SK-N-SH (cell line): ENCODE data around the gene PPIP5K1. TPM values are rescaled to one million over a fixed set of nuclear protein-coding genes. Genes with fewer than 3 reads are reported as not detected.

ENCODE experiments used
- CTCF ChIA-PET: fragments of 300-600, 350-600 bp; formaldehyde crosslinking; extraction: SDS; loops from one replicate; lab custom pipeline; 2021; lab: Yijun Ruan, JAX
- POLR2A ChIA-PET: fragments of 350-600 bp; sonication (Branson Sonifier 250); formaldehyde crosslinking; extraction: SDS; loops from one replicate; lab custom pipeline; 2020; ENCODE audit warnings: antibody characterized with exemption, inconsistent platforms; lab: Yijun Ruan, JAX
- DNase-seq: peaks from one replicate; pipeline ENCODE4 v3.0.0; 2012
- H2AFZ ChIP-seq: fragments of 200-600 bp; sonication (generic); 2 replicates; pipeline ENCODE4 v1.8.1; 2016; ENCODE audit warnings: antibody characterized with exemption, mild to moderate bottlenecking, low read depth
- H3F3A ChIP-seq: fragments of 200-600 bp; sonication (generic); replicated peaks from 2 replicates; pipeline ENCODE3; 2016; ENCODE audit warnings: antibody characterized with exemption, mild to moderate bottlenecking; ENCODE audit not compliant: insufficient read depth
- H3K27ac ChIP-seq, 2 experiments: fragments of 200-500 bp in 1 of 2; fragments of 200-600 bp in 1 of 2; sonication (Bioruptor generic) in 1 of 2; sonication (generic), shearing (Covaris generic) in 1 of 2; 2 replicates each; pipeline versions ENCODE4 v1.5.1 to v1.6.1; 2014 to 2016; ENCODE audit warnings: low read depth in 2 of 2, inconsistent platforms in 1 of 2, low read length in 1 of 2, mild to moderate bottlenecking in 1 of 2, mixed read lengths in 1 of 2
- H3K27me3 ChIP-seq: fragments of 200-600 bp; sonication (generic), shearing (Covaris generic); 2 replicates; pipeline ENCODE4 v1.6.1; 2016; ENCODE audit warnings: mixed run types; ENCODE audit not compliant: insufficient read depth
- H3K36me3 ChIP-seq, 2 experiments: fragments of 200-500 bp in 1 of 2; fragments of 200-600 bp in 1 of 2; sonication (Bioruptor generic) in 1 of 2; sonication (generic) in 1 of 2; replicated peaks in 1 of 2; 2 replicates each; pipeline versions ENCODE3 to v1.5.1; 2014 to 2016; ENCODE audit warnings: low read length in 1 of 2, mild to moderate bottlenecking in 1 of 2; ENCODE audit not compliant: insufficient read depth in 2 of 2, control insufficient read depth in 1 of 2
- H3K4me1 ChIP-seq, 2 experiments: fragments of 200-500 bp in 1 of 2; fragments of 200-600 bp in 1 of 2; sonication (Bioruptor generic) in 1 of 2; sonication (generic), shearing (Covaris generic) in 1 of 2; 2 replicates each; pipeline versions ENCODE4 v1.5.1 to v1.6.1; 2014 to 2016; ENCODE audit warnings: low read depth in 1 of 2, low read length in 1 of 2, mixed run types in 1 of 2; ENCODE audit not compliant: insufficient read depth in 2 of 2, control insufficient read depth in 1 of 2
- H3K4me2 ChIP-seq: fragments of 200-600 bp; sonication (generic), shearing (Covaris generic); 2 replicates; pipeline ENCODE4 v1.6.1; 2017; ENCODE audit warnings: mixed run types
- H3K4me3 ChIP-seq, 2 experiments: fragments of 200-500 bp in 1 of 2; fragments of 200-600 bp in 1 of 2; sonication (Bioruptor generic) in 1 of 2; sonication (generic), shearing (Covaris generic) in 1 of 2; 2 replicates each; pipeline versions ENCODE4 v1.5.1 to v1.8.1; 2014 to 2016; ENCODE audit warnings: low read depth in 2 of 2, inconsistent platforms in 1 of 2, low read length in 1 of 2, mild to moderate bottlenecking in 1 of 2, mixed read lengths in 1 of 2, moderate library complexity in 1 of 2
- H3K79me2 ChIP-seq: fragments of 200-600 bp; sonication (generic); 2 replicates; pipeline ENCODE4 v1.8.1; 2017; ENCODE audit warnings: mild to moderate bottlenecking; ENCODE audit not compliant: insufficient read depth
- H3K9ac ChIP-seq: fragments of 200-600 bp; sonication (generic); 2 replicates; pipeline ENCODE4 v1.6.1; 2017; ENCODE audit warnings: mixed run types
- H3K9me2 ChIP-seq: fragments of 200-600 bp; sonication (generic); 2 replicates; pipeline ENCODE4 v1.6.1; 2017; ENCODE audit warnings: mixed run types
- H3K9me3 ChIP-seq: fragments of 200-600 bp; sonication (generic); 2 replicates; pipeline ENCODE4 v1.6.1; 2017; ENCODE audit warnings: mixed run types, mild to moderate bottlenecking, moderate library complexity
- H4K20me1 ChIP-seq: fragments of 200-600 bp; sonication (generic); 2 replicates; pipeline ENCODE4 v1.6.1; 2017; ENCODE audit warnings: mild to moderate bottlenecking, mixed run types; ENCODE audit not compliant: insufficient read depth
- CHD2 ChIP-seq: fragments of 150-350 bp; IDR thresholded peaks from 2 replicates; pipeline ENCODE4 v1.6.1; 2018; ENCODE audit warnings: low read length; ENCODE audit not compliant: partially characterized antibody
- ELF1 ChIP-seq: IDR thresholded peaks from 2 replicates; pipeline ENCODE4 v1.4.0; 2012
- EP300 ChIP-seq, 2 experiments: IDR thresholded peaks; 2 replicates each; pipeline versions ENCODE4 v1.4.0 to v1.6.1; 2012; ENCODE audit warnings: borderline replicate concordance in 1 of 2, low read depth in 1 of 2, low read length in 1 of 2
- EZH2phosphoT487 ChIP-seq: fragments of 200-600 bp; sonication (generic); IDR thresholded peaks from 2 replicates; pipeline ENCODE4 v1.6.1; 2017; ENCODE audit warnings: low read depth, mixed run types, mild to moderate bottlenecking, antibody characterized with exemption, moderate library complexity, borderline replicate concordance
- FOXJ3 ChIP-seq: sonication (generic); formaldehyde crosslinking; IDR thresholded peaks from 2 replicates; pipeline ENCODE4 v1.5.1; 2020; ENCODE audit warnings: mild to moderate bottlenecking, missing genetic modification reagents
- FOXM1 ChIP-seq: IDR thresholded peaks from 2 replicates; pipeline ENCODE4 v1.4.0; 2012; ENCODE audit warnings: low read depth, mild to moderate bottlenecking
- GABPA ChIP-seq: IDR thresholded peaks from 2 replicates; pipeline ENCODE4 v1.4.0; 2012; ENCODE audit warnings: low read depth, mild to moderate bottlenecking
- GATA2 ChIP-seq: sonication (generic); formaldehyde crosslinking; IDR thresholded peaks from 2 replicates; pipeline ENCODE4 v1.5.0; 2020; ENCODE audit warnings: mild to moderate bottlenecking, missing genetic modification reagents
- MEF2A ChIP-seq: IDR thresholded peaks from 2 replicates; pipeline ENCODE4 v1.4.0; 2012; ENCODE audit warnings: low read depth, borderline replicate concordance
- PBX3 ChIP-seq: IDR thresholded peaks from 2 replicates; pipeline ENCODE4; 2012
- POLR2AphosphoS5 ChIP-seq: IDR thresholded peaks from 2 replicates; pipeline ENCODE4 v1.6.1; 2012; ENCODE audit warnings: low read depth, low read length
- REST ChIP-seq: IDR thresholded peaks from 2 replicates; pipeline ENCODE4 v1.6.1; 2012; ENCODE audit warnings: mild to moderate bottlenecking, low read depth, low read length, moderate library complexity
- RFX5 ChIP-seq: IDR thresholded peaks from 2 replicates; pipeline ENCODE4 v1.6.1; 2012; ENCODE audit warnings: mild to moderate bottlenecking, improper control_type of control experiment, low read length
- RXRA ChIP-seq: IDR thresholded peaks from 2 replicates; pipeline ENCODE4 v1.4.0; 2012; ENCODE audit warnings: low read depth, mild to moderate bottlenecking, borderline replicate concordance
- SMC3 ChIP-seq: IDR thresholded peaks from 2 replicates; pipeline ENCODE4 v1.6.1; 2012; ENCODE audit warnings: low read depth, low read length, improper control_type of control experiment
- TCF12 ChIP-seq: IDR thresholded peaks from 2 replicates; pipeline ENCODE4 v1.4.0; 2012
- YY1 ChIP-seq: IDR thresholded peaks from 2 replicates; pipeline ENCODE4 v1.4.0; 2012; ENCODE audit warnings: low read depth, mild to moderate bottlenecking
- WGBS: methylation state at CpG from one replicate; pipeline ENCODE4 v1.1.6; 2017; ENCODE audit warnings: low lambda C conversion rate; 5-methylcytosine and 5-hydroxymethylcytosine counted together
- polyA plus RNA-seq, 3 experiments: library from polyadenylated mRNA; depleted of rRNA; stranded (reverse); fragments of >200 nt; gene quantifications; 2 replicates each; pipeline ENCODE4 v1.2.3, GENCODE V29; 2012

PPIP5K1 gene
- polyA plus RNA-seq, 1 of the 3 experiments (the other 2 are of a cell fraction) = 28.5 TPM

- CTCF ChIA-PET = interaction anchor here (1.0 kb wide), 1 partner anchor 17 kb away, joined by 3 read pairs; no protein-coding TSS in a partner anchor
- Histone ChIP-seq H3K79me2 (no peaks in the 10 kb centered on the region), H3K4me1 (no peaks in the 10 kb centered on the region), H3F3A (no peaks in the 10 kb centered on the region), H3K9me2 (no peaks in the 10 kb centered on the region), H3K27ac (no peak overlapping the region), H3K4me2 (no peak overlapping the region), H3K9me3 (no peaks in the 10 kb centered on the region), H3K9ac (no peak overlapping the region), H2AFZ (no peak overlapping the region), H3K36me3 (peaks cover 0 to 2% of the 10 kb centered on the region in 2 experiments), H4K20me1 (no peaks in the 10 kb centered on the region), H3K27me3 (no peaks in the 10 kb centered on the region), H3K4me3 (no peak overlapping the region)
- DNase-seq = no peak
- TF ChIP-seq REST (no peak), CHD2 (no peak), GATA2 (CRISPR knock-in tag) (no peak), EZH2phosphoT487 (no peak), ELF1 (no peak), TCF12 (no peak), FOXM1 (no peak), SMC3 (no peak), RFX5 (no peak), POLR2AphosphoS5 (no peak), FOXJ3 (CRISPR knock-in tag) (no peak), EP300 (IDR thresholded peaks at IDR 0.05; ENCODE audit: borderline replicate concordance in 1 of 2, low read depth in 1 of 2, low read length in 1 of 2) (no peak), GABPA (no peak), MEF2A (no peak), PBX3 (no peak), YY1 (no peak), RXRA (no peak)
- POLR2A ChIA-PET = interaction anchor here (1.1 kb wide), 1 partner anchor 21 kb away, joined by 3 read pairs; no protein-coding TSS in a partner anchor
- WGBS = 55% methylated on average over 6 of the region's 7 CpGs
These were observed 58.9 kb downstream of the PPIP5K1 start for GRCh38 chr15:43531018-43531670.
